Stimulated activated naive CD4-positive, alpha-beta T cell treated with Interleukin-2 at 50 U/mL for 16 hours (primary cell): ENCODE data around the gene DLD.
"Not testable (repeated sequence)": the region's sequence is repeated elsewhere in the genome, so short reads cannot be mapped to it uniquely, and the experiment has no call there.

Experiments
- DNase-seq: peaks from one replicate; lab custom pipeline; 2025; lab: John Stamatoyannopoulos, UW

Gene DLD

GRCh38 chr7:107917763-107918651, 27.0 kb downstream of the DLD start:
- DNase-seq: no peak

GRCh38 chr7:107918948-107919347, 28.0 kb downstream of the DLD start:
- DNase-seq: no peak

GRCh38 chr7:107920048-107920772, 29.2 kb downstream of the DLD start:
- no peak for DNase-seq

- DNase-seq: not testable (repeated sequence)
Measured at GRCh38 chr7:107921826-107922225, 30.8 kb downstream of the DLD start.

- no peak for DNase-seq
Measured at GRCh38 chr7:107922886-107923285, 31.9 kb downstream of the DLD start.

GRCh38 chr7:107924841-107925504, 34.0 kb downstream of the DLD start:
- no peak for DNase-seq

- no peak for DNase-seq
Measured at GRCh38 chr7:107926481-107926880, 35.5 kb downstream of the DLD start.

- no peak for DNase-seq
Measured at GRCh38 chr7:107931740-107932515, 40.9 kb downstream of the DLD start.

- no peak for DNase-seq
Measured at GRCh38 chr7:107932805-107933204, 41.8 kb downstream of the DLD start.

- no peak for DNase-seq
Measured at GRCh38 chr7:107933386-107934013, 42.5 kb downstream of the DLD start.

- DNase-seq: no peak
Measured at GRCh38 chr7:107934991-107935770, 44.2 kb downstream of the DLD start.

- no peak for DNase-seq
Measured at GRCh38 chr7:107936312-107936711, 45.3 kb downstream of the DLD start.

- no peak for DNase-seq
Measured at GRCh38 chr7:107937531-107937930, 46.5 kb downstream of the DLD start.

GRCh38 chr7:107938456-107939250, 47.7 kb downstream of the DLD start:
- DNase-seq: no peak

- DNase-seq: no peak
Measured at GRCh38 chr7:107939573-107940489, 48.8 kb downstream of the DLD start.

- no peak for DNase-seq
Measured at GRCh38 chr7:107940951-107941350, 50.0 kb downstream of the DLD start.

- no peak for DNase-seq
Measured at GRCh38 chr7:107943018-107943417, 52.0 kb downstream of the DLD start.

- no peak for DNase-seq
Measured at GRCh38 chr7:107944411-107945169, 53.6 kb downstream of the DLD start.
